ENCODE data around the gene SPATA6L.
A peak's percentile ranks its signal among the peaks of the same experiment; 100 is the strongest.

Gene SPATA6L

DNA sequence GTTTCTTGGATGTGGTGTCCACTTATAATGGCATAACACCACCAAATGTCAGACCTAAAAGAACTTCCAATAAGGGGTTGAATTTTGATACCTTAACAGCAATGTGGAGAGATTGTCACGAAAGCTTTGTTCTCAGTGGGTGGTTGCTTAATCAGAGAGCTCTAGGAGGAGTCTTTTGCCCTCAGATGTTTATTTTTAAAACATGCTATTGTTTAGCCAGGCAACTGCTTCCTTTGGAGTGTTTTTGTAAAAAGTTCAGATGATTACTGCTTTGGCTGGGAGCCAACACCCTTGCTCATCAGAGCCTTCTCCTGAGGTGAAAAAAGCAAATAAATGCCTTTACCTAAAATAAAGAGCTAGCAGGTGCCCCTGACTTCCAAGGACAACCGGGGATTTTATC lies 111.0 kb downstream of the SPATA6L start:
- TF ChIP-seq, protein P1, sequence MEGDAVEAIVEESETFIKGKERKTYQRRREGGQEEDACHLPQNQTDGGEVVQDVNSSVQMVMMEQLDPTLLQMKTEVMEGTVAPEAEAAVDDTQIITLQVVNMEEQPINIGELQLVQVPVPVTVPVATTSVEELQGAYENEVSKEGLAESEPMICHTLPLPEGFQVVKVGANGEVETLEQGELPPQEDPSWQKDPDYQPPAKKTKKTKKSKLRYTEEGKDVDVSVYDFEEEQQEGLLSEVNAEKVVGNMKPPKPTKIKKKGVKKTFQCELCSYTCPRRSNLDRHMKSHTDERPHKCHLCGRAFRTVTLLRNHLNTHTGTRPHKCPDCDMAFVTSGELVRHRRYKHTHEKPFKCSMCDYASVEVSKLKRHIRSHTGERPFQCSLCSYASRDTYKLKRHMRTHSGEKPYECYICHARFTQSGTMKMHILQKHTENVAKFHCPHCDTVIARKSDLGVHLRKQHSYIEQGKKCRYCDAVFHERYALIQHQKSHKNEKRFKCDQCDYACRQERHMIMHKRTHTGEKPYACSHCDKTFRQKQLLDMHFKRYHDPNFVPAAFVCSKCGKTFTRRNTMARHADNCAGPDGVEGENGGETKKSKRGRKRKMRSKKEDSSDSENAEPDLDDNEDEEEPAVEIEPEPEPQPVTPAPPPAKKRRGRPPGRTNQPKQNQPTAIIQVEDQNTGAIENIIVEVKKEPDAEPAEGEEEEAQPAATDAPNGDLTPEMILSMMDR (IDR thresholded peaks at IDR 0.05; ENCODE audit: insufficient read depth, low read length, poor library complexity, severe bottlenecking): no peak
- no peak for DNase-seq (ENCODE audit: extremely low read depth, insufficient read length)
- Histone ChIP-seq H3K4me3 (replicated peaks; ENCODE audit: low read depth, low read length) (no peak overlapping the region), H3K27me3 (replicated peaks; ENCODE audit: control insufficient read depth, insufficient read depth, low read length) (no peaks in the 10 kb centered on the region), H3K36me3 (ENCODE audit: control insufficient read depth, insufficient read depth, low read length) (no peaks in the 10 kb centered on the region)

DNA sequence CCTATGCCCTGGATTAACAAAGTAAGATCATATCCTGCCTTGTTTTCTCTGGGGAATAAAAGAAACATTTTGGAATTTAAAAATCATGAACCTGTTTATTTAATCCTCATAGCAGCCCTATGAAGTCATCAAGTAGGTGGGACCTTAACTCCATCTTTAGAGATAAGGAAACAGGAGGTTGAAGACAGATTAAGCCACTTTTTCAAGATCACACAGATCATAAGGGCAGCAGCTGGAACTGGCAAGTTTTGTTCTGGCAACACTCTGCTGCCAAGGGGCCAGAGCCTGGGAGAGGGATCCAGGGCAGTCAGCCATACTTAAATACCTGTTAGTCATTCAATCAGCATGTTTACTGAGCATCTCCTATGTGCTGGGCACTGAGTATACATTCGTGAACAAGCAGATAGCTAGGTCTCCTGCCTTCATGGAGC lies 112.3 kb downstream of the SPATA6L start:
- Histone ChIP-seq H3K27me3 (replicated peaks; ENCODE audit: control insufficient read depth, insufficient read depth, low read length) (no peaks in the 10 kb centered on the region), H3K4me3 (replicated peaks; ENCODE audit: low read depth, low read length) (no peak overlapping the region), H3K36me3 (ENCODE audit: control insufficient read depth, insufficient read depth, low read length) (no peaks in the 10 kb centered on the region; the same call in 1 of the 2 replicates)
- DNase-seq (ENCODE audit: extremely low read depth, insufficient read length): no peak
- TF ChIP-seq, protein P1 (IDR thresholded peaks at IDR 0.05; ENCODE audit: insufficient read depth, low read length, poor library complexity, severe bottlenecking): no peak

DNA sequence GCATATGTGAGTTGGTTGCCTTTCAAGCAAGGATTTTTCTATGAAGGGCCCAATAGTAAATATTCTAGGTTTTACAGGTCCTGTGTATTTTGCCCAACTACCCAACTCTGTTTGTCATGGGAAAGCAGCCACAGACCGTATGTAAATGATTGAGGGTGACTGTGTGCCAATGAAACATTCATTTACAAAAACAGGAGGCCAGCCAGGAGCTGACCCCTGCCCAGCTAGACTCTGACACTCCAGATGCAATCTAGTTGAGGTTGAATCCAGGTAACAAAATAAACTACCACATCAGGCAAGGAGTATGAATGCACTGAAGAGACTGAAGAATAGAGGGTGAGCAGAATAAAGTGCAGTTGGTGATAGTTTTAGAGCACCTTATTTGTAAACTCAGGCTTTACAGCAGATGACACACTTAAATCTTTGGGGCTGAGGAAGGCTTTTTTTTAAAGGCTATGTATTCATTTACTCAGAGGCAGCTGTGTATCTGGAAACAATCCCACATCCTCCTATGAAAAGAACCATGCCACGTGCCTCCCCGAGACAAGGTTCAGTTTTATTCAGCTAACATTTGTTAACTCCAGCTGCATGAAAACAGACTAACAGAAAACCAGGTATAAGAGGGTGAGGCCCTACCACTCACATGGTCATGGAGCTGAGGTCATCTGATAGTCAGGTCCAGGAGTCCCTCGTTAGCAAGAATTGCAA lies 115.3 kb downstream of the SPATA6L start:
- DNase-seq (ENCODE audit: extremely low read depth, insufficient read length): no peak
- TF ChIP-seq, protein P1 (IDR thresholded peaks at IDR 0.05; ENCODE audit: insufficient read depth, low read length, poor library complexity, severe bottlenecking): no peak

DNA sequence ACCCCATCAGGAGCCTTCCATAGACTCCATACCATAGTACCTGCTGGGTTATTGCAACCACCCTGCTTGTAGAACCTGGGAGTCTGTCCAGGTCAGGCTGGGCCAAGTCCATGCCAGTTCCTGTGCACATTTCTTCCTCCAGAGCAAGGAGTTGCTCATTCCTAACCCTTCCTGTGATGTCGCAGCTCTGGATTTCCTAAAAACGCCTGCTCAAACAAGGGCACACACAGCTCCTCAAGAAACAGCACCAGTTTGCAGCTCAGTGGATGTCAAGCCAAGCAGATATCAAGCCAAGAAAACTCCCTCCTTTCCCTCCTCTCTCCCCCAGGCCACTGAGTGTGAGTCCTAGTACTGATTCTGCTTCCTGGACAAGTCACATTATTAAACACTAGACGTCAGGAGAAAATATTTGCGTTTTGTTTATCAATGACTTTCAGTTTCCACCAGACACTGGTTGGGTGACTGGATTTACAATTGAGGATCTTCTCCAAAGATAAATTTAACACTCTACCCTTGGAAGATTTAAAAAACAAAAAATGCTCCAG lies 116.5 kb downstream of the SPATA6L start:
- no peak for DNase-seq (ENCODE audit: extremely low read depth, insufficient read length)
- no peaks in the 10 kb centered on the region for H3K27me3 ChIP-seq (replicated peaks; ENCODE audit: control insufficient read depth, insufficient read depth, low read length)
- no peak overlapping the region for H3K4me3 ChIP-seq (replicated peaks; ENCODE audit: low read depth, low read length)
- TF ChIP-seq, protein P1 (IDR thresholded peaks at IDR 0.05; ENCODE audit: insufficient read depth, low read length, poor library complexity, severe bottlenecking): no peak
- H3K36me3 ChIP-seq (ENCODE audit: control insufficient read depth, insufficient read depth, low read length): no peaks in the 10 kb centered on the region; the same call in 1 of the 2 replicates

More for the DNA sequence above, 115.3 kb downstream of the SPATA6L start:
- no peaks in the 10 kb centered on the region for H3K27me3 ChIP-seq (replicated peaks; ENCODE audit: control insufficient read depth, insufficient read depth, low read length)
- H3K36me3 ChIP-seq (ENCODE audit: control insufficient read depth, insufficient read depth, low read length): no peaks in the 10 kb centered on the region; the same call in 1 of the 2 replicates
- no peak overlapping the region for H3K4me3 ChIP-seq (replicated peaks; ENCODE audit: low read depth, low read length)

DNA sequence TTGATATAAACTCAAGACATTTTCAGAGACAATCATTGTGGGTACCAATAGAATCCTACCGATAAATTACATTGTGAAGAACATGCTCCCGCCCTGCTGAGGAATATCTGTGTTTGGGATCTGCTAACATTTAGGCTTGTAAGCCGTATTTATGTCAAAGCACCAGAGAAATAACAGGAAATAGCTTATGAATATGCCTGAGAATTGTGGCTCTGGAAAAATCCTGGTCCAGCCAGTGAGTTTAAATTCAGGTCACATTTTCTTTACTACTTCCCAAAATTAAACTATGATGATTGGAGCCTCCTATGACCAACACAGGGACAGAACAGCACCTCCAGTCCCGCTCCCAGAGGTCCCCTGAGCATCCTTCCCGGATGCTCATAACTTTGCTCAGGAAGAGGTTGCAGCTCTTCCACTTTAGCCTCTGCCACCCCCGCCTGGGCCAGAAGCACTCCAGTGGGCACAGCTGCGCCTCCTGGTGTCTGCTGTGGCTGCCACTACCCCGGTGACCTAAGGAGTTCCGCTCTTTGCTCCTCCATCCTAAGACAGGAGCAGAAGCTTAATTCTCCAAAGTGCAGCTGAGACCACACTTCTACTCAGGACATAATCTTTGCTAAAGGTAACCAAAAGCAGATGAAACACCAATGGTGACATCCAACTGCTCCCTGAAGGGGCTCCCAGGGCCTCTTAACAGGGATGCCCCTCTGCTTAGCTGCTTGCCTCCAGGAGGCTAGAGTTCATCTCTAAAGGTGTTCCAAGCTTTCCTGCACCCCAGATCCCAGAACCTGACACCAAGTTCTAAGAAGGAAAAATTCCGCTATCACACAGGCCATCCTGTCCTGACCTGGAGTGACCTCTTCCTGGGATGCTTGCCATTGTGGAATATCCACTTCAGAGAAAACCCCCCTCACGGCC lies 117.2 kb downstream of the SPATA6L start:
- peak; percentile 26 for DNase-seq (ENCODE audit: extremely low read depth, insufficient read length)
- H3K4me3 ChIP-seq (replicated peaks; ENCODE audit: low read depth, low read length): no peak overlapping the region
- H3K36me3 ChIP-seq (ENCODE audit: control insufficient read depth, insufficient read depth, low read length): no peaks in the 10 kb centered on the region; the same call in 1 of the 2 replicates
- H3K27me3 ChIP-seq (replicated peaks; ENCODE audit: control insufficient read depth, insufficient read depth, low read length): no peaks in the 10 kb centered on the region
- TF ChIP-seq, protein P1 (IDR thresholded peaks at IDR 0.05; ENCODE audit: insufficient read depth, low read length, poor library complexity, severe bottlenecking): peak; percentile 88

All from GM06990 (cell line).